ENCODE results near the gene VTI1A. TPM values are rescaled to one million over a fixed set of nuclear protein-coding genes. Genes with fewer than 3 reads are reported as not detected.

Gene VTI1A
- total RNA-seq, 6 experiments from 2014 or later, result 11.2 to 26.2 (median 12.3) TPM

DNA sequence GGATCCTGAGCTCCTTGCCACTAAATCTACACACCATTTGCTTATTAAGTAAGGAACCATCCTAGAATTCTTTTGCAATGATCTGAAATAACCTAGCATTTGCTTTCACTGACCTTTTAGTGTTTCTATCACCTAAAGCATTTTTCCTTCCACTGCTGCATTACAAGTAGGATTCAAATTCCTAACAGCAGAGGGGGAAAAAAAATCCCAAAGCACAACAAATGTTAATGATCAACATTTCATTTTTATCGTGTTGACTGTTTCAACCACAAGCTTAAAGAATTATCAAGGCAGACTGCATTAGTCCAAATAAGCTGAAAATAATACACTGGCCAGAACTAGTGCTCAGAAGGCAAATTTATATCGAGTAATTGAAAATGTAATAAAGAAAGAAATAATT, 328.4 kb downstream of the VTI1A start:
- Histone ChIP-seq H3K27me3 (no peaks in the 10 kb centered on the region), H3K4me3 (no peak overlapping the region), H3K9me3 (no peaks in the 10 kb centered on the region), H3K27ac (no peak overlapping the region), H3K36me3 (no peaks in the 10 kb centered on the region), H3K4me1 (peaks cover 0 to 12% (median 0%) of the 10 kb centered on the region in 4 donors)
- ATAC-seq, result no peak
- peak in 2 of 4 donors; percentile 13 to 25 for TF ChIP-seq CTCF (IDR thresholded peaks at IDR 0.05)
- TF ChIP-seq POLR2A (IDR thresholded peaks at IDR 0.05), result no peak
- 50% methylated on average over 2 of the region's 2 CpGs for WGBS (ENCODE audit: insufficient coverage, low coverage, low lambda C conversion rate, missing lambda C conversion rate)
- DNase-seq, result no peak
- intact Hi-C loops (cut with DNase I), result no loop called here

DNA sequence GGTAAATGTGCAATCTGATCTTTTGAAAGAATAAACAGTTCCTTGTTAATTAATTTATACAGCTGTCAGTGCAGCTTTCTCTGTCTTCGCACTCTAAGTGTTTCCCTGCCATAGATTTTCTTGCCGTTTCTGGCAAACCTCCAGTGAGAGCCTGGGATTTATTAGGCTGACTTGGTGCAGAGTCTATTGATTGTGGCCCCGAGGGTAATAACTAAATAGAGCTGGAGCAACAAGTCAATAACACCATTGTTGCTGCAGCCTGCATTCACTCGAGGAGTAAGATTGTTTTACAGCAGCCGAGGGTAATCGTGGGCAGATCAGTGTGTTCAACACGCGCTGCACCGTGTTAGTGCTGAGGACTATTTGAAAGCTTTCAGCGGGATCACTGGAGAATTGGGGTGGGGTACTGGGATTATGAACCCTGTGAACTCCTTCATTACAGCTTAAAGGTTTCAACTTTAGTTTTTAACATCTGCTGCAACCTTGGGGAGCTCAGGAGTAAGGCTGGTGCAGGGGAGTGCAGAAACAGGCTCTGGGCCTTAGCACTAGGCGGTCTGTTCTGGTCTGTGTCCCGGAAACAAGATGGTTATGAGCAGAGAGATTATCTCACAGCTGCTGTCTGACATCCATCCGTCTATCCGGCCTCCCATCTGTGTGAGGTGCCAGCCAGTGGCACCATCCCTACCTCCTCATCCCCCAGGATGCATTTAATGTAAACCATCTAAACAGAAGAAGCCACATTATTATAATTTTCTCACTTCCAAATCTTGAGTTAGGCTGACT, 329.1 kb downstream of the VTI1A start:
- Histone ChIP-seq H3K9me3 (no peaks in the 10 kb centered on the region), H3K27me3 (no peaks in the 10 kb centered on the region), H3K36me3 (no peaks in the 10 kb centered on the region), H3K4me1 (peaks cover 0 to 12% (median 0%) of the 10 kb centered on the region in 4 donors), H3K27ac (no peak overlapping the region), H3K4me3 (no peak overlapping the region)
- TF ChIP-seq CTCF (IDR thresholded peaks at IDR 0.05) (no peak), POLR2A (IDR thresholded peaks at IDR 0.05) (no peak)
- DNase-seq, result no peak
- 72% methylated on average over 9 of the region's 14 CpGs for WGBS (ENCODE audit: insufficient coverage, low coverage, low lambda C conversion rate, missing lambda C conversion rate)
- intact Hi-C loops (cut with DNase I), result no loop called here
- ATAC-seq, result no peak

GRCh38 chr10:112778579-112778978, 331.6 kb downstream of the VTI1A start:
- DNase-seq, result no peak

DNA sequence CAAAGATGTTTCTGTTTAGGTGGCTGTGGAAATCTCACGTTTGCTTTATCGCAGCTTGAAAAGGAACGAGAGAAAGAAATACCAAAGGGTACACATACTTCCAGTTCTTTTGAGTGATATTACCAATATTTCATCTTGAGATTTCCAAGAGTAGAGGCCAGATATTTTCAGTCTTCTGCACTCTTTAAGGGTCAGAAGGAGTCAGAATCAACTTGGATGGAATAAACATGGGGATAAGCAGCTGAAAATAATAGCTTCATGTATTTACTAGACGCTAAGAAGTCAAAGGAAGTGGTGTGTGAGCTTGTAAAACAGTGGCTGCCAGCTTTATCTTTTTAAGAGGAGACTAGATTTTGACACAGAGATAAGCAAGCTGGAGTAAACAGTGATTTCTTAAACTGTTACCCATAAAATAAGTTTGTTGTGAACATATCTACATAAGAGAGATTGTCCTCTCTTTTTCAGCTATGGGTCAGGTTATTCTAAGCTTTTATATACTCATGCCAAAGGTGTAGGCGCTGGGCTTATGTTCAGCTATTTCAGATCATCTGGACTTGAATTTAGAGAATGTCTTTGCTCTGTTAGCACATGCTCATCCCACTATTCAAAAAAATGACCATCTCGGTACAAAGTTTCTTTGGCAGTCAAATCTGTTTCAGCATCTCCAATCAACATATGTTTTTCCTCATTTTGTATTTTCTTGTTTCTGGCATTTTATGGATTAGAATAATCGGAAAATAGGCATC, 332.2 kb downstream of the VTI1A start:
- Histone ChIP-seq H3K27ac (no peak overlapping the region), H3K36me3 (no peaks in the 10 kb centered on the region), H3K4me1 (peaks cover 0 to 12% (median 0%) of the 10 kb centered on the region in 4 donors), H3K9me3 (no peaks in the 10 kb centered on the region), H3K4me3 (no peak overlapping the region), H3K27me3 (no peaks in the 10 kb centered on the region)
- no peak for TF ChIP-seq CTCF (IDR thresholded peaks at IDR 0.05)
- intact Hi-C loops (cut with DNase I), result no loop called here
- WGBS (ENCODE audit: insufficient coverage, low coverage, low lambda C conversion rate, missing lambda C conversion rate), result 59% methylated on average over 7 of the region's 7 CpGs
- ATAC-seq (peak in 1 of 4 donors; percentile 24), DNase-seq (no peak)

More at GRCh38 chr10:112778579-112778978, 331.6 kb downstream of the VTI1A start:
- H3K36me3 ChIP-seq, result no peaks in the 10 kb centered on the region
- ATAC-seq, result no peak
- H3K4me3 ChIP-seq, result no peak overlapping the region
- H3K27ac ChIP-seq, result no peak overlapping the region
- TF ChIP-seq POLR2A (IDR thresholded peaks at IDR 0.05) (no peak), CTCF (IDR thresholded peaks at IDR 0.05) (no peak)
- H3K4me1 ChIP-seq, result peaks cover 0 to 12% (median 0%) of the 10 kb centered on the region in 4 donors
- intact Hi-C loops (cut with DNase I), result no loop called here
- no peaks in the 10 kb centered on the region for H3K9me3 ChIP-seq
- H3K27me3 ChIP-seq, result no peaks in the 10 kb centered on the region
